PC-3 (cell line): ENCODE results near the gene SMAD7.

Source experiments
- CTCF ChIP-seq: fragments of 300-600 bp; sonication (generic); conservative IDR thresholded peaks from 2 replicates; pipeline ENCODE4 v1.5.1; 2017; ENCODE audit warnings: antibody characterized with exemption, low read depth, mild to moderate bottlenecking, low read length
- EZH2 ChIP-seq: fragments of 300-600 bp; sonication (generic); IDR thresholded peaks from one replicate; pipeline ENCODE4 v1.6.1; 2017; ENCODE audit warnings: antibody characterized with exemption, mild to moderate bottlenecking, low read length; ENCODE audit not compliant: unreplicated experiment
- EZH2phosphoT487 ChIP-seq: fragments of 300-600 bp; sonication (generic); IDR thresholded peaks from 2 replicates; pipeline ENCODE4 v1.6.1; 2018; ENCODE audit warnings: mild to moderate bottlenecking, antibody characterized with exemption, low read length, borderline replicate concordance

- TF ChIP-seq CTCF, result no peak
- TF ChIP-seq EZH2, result no peak
- TF ChIP-seq EZH2phosphoT487, result no peak
Measured at GRCh38 chr18:48941672-48942071, 9.1 kb downstream of the SMAD7 start.
